Osteoblast (primary cell): ENCODE measurements around the gene CCSER1. TPM values are rescaled to one million over a fixed set of nuclear protein-coding genes. Genes with fewer than 3 reads are reported as not detected.

ENCODE experiments used
- DNase-seq: peaks from one replicate; pipeline ENCODE4 v3.0.0; 2011; ENCODE audit warnings: low spot score, mixed read lengths; ENCODE audit not compliant: insufficient read length; ENCODE audit errors: missing footprints
- H2AFZ ChIP-seq: 2 replicates; pipeline ENCODE4 v1.6.0; 2011; ENCODE audit warnings: mild to moderate bottlenecking, low read length
- H3K27ac ChIP-seq: 2 replicates; pipeline ENCODE4 v1.5.1; 2011; ENCODE audit warnings: mild to moderate bottlenecking, low read depth, low read length, moderate library complexity
- H3K27me3 ChIP-seq: 2 replicates; pipeline ENCODE4 v1.6.0; 2012; ENCODE audit warnings: mild to moderate bottlenecking, control low read depth, inconsistent platforms, low read length, moderate library complexity; ENCODE audit not compliant: insufficient read depth
- H3K36me3 ChIP-seq: 2 replicates; pipeline ENCODE4 v1.5.1; 2011; ENCODE audit warnings: mild to moderate bottlenecking, low read length, control low read depth, moderate library complexity; ENCODE audit not compliant: insufficient read depth
- H3K4me1 ChIP-seq: 2 replicates; pipeline ENCODE4 v1.5.1; 2011; ENCODE audit warnings: mild to moderate bottlenecking, low read length, control low read depth, moderate library complexity; ENCODE audit not compliant: insufficient read depth
- H3K4me2 ChIP-seq: 2 replicates; pipeline ENCODE4 v1.6.0; 2011; ENCODE audit warnings: mild to moderate bottlenecking, low read length; ENCODE audit not compliant: insufficient read depth
- H3K4me3 ChIP-seq: fragments of 200-600 bp; sonication (generic); 3 replicates; pipeline ENCODE4 v1.5.1; 2012; ENCODE audit warnings: mild to moderate bottlenecking, low read length, inconsistent platforms; ENCODE audit not compliant: insufficient read depth
- H3K79me2 ChIP-seq: 2 replicates; pipeline ENCODE4 v1.6.0; 2012; ENCODE audit warnings: mild to moderate bottlenecking, low read length, control low read depth, inconsistent platforms; ENCODE audit not compliant: insufficient read depth
- H3K9me3 ChIP-seq: 2 replicates; pipeline ENCODE4 v1.5.1; 2011; ENCODE audit warnings: low read depth, low read length, control low read depth
- H4K20me1 ChIP-seq: 2 replicates; pipeline ENCODE4 v1.6.0; 2012; ENCODE audit warnings: mild to moderate bottlenecking, low read length, control low read depth; ENCODE audit not compliant: insufficient read depth
- CTCF ChIP-seq: IDR thresholded peaks from 2 replicates; pipeline ENCODE4 v1.5.1; 2011; ENCODE audit warnings: mild to moderate bottlenecking, low read depth, low read length, moderate library complexity; ENCODE audit errors: extremely low read depth
- total RNA-seq: library from RNA; depleted of rRNA; stranded (reverse); fragments of >200 nt; gene quantifications from 2 replicates; pipeline ENCODE4 v1.2.3, GENCODE V29; 2012

CCSER1 gene
- total RNA-seq, 1 donor, result under 0.01 TPM

GRCh38 chr4:90852237-90852636 is 725.0 kb downstream of the CCSER1 start:
- Histone ChIP-seq H3K4me3 (no peak overlapping the region), H2AFZ (no peak overlapping the region), H3K9me3 (peaks cover 6% of the 10 kb centered on the region), H3K27me3 (no peaks in the 10 kb centered on the region), H3K4me1 (no peaks in the 10 kb centered on the region), H4K20me1 (no peaks in the 10 kb centered on the region), H3K4me2 (no peak overlapping the region), H3K36me3 (no peaks in the 10 kb centered on the region), H3K27ac (no peak overlapping the region), H3K79me2 (no peaks in the 10 kb centered on the region)
- no peak for DNase-seq
- no peak for TF ChIP-seq CTCF

- H3K36me3 ChIP-seq, result no peaks in the 10 kb centered on the region
- peaks cover 6% of the 10 kb centered on the region for H3K9me3 ChIP-seq
- H3K79me2 ChIP-seq, result no peaks in the 10 kb centered on the region
- H4K20me1 ChIP-seq, result no peaks in the 10 kb centered on the region
- no peak for TF ChIP-seq CTCF
- no peaks in the 10 kb centered on the region for H3K27me3 ChIP-seq
- no peak overlapping the region for H3K4me3 ChIP-seq
- no peak overlapping the region for H3K27ac ChIP-seq
- DNase-seq, result no peak
- no peaks in the 10 kb centered on the region for H3K4me1 ChIP-seq
- no peak overlapping the region for H3K4me2 ChIP-seq
- no peak overlapping the region for H2AFZ ChIP-seq
These were observed 727.9 kb downstream of the CCSER1 start for GRCh38 chr4:90855111-90855510.

GRCh38 chr4:90857081-90857820 is 730.1 kb downstream of the CCSER1 start:
- no peak overlapping the region for H3K4me2 ChIP-seq
- no peaks in the 10 kb centered on the region for H3K36me3 ChIP-seq
- H4K20me1 ChIP-seq, result no peaks in the 10 kb centered on the region
- DNase-seq, result no peak
- H3K9me3 ChIP-seq, result peaks cover 4% of the 10 kb centered on the region
- TF ChIP-seq CTCF, result no peak
- no peak overlapping the region for H2AFZ ChIP-seq
- H3K27ac ChIP-seq, result no peak overlapping the region
- H3K27me3 ChIP-seq, result no peaks in the 10 kb centered on the region
- H3K4me3 ChIP-seq, result no peak overlapping the region
- no peaks in the 10 kb centered on the region for H3K4me1 ChIP-seq
- H3K79me2 ChIP-seq, result no peaks in the 10 kb centered on the region

GRCh38 chr4:90875791-90876190 is 748.6 kb downstream of the CCSER1 start:
- H3K27ac ChIP-seq, result no peak overlapping the region
- H3K4me2 ChIP-seq, result no peak overlapping the region
- no peak for TF ChIP-seq CTCF
- H4K20me1 ChIP-seq, result no peaks in the 10 kb centered on the region
- H3K9me3 ChIP-seq, result no peaks in the 10 kb centered on the region
- no peaks in the 10 kb centered on the region for H3K79me2 ChIP-seq
- no peaks in the 10 kb centered on the region for H3K27me3 ChIP-seq
- no peaks in the 10 kb centered on the region for H3K4me1 ChIP-seq
- H2AFZ ChIP-seq, result no peak overlapping the region
- DNase-seq, result no peak
- H3K36me3 ChIP-seq, result no peaks in the 10 kb centered on the region
- H3K4me3 ChIP-seq, result no peak overlapping the region
